HT1080 (cell line): Measurements from ENCODE around the gene PRM2. TPM values are rescaled to one million over a fixed set of nuclear protein-coding genes. Genes with fewer than 3 reads are reported as not detected.
"Not testable (repeated sequence)": the region's sequence is repeated elsewhere in the genome, so short reads cannot be mapped to it uniquely, and the experiment has no call there.

ENCODE experiments used
- DNase-seq: peaks from one replicate; pipeline ENCODE4 v3.0.0-alpha.2; 2015; ENCODE audit warnings: low read depth
- total RNA-seq: library from RNA; depleted of rRNA; stranded (reverse); fragments of >200 nt; shearing (Covaris generic); gene quantifications from 2 replicates; pipeline ENCODE4 v1.2.3, GENCODE V29; 2014

Gene PRM2
- total RNA-seq, 1 experiment from 2014 or later, result not detected

DNA sequence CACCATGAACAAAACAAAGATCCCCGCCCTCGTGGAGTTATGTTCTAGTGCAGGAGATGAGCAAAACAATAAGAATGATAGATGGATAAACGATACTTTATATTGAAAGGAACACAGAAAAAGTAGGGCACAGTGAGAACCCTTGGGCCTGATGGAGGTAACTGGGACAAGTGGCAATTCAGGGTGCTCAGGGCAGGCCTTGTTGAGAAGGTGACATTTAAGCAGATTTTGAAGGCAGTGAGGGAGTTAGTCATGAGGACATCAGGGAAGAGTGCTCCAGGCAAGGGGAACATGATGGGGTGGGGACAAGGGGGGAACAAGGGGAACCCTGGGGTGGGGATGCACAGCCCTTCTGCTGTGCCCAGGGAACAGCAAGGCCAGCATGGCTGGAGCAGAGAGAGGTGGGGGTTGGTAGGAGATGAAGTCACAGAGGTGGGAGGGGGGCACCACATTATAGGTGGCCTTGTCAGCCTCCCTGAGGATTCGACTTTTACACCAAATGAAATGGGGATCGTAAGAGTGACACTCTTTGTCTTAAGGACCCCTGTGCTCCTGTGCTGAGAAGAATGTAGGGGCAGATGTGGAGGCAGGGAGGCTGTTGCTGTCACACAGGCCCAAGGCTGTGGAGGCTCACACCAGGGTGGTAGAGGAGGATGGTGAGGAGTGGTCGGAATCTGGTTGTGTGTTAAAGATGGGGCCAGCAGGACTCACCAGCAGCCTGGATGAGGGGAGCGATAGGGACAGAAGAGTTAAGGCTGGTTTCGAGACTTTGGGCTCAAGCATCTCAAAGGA, 14.0 kb upstream of the PRM2 start:
- no peak for DNase-seq

DNA sequence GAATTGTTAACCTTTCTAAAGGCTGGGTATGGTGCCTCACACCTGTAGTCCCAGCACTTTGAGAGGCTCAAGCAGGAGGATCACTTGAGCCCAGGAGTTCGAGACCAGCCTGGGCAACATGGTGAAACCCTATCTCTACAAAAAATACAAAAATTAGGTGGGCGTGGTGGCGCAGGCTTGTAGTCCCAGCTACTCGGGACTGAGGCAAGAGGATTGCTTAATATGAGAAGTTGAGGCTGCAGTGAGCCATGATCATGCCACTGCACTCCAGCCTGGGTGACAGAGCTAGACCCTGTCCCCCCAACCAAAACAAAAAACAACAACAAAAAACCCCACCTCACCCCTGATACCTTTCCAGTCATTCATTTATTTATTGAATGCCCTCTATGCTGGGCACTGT, 13.4 kb upstream of the PRM2 start:
- not testable (repeated sequence) for DNase-seq

DNA sequence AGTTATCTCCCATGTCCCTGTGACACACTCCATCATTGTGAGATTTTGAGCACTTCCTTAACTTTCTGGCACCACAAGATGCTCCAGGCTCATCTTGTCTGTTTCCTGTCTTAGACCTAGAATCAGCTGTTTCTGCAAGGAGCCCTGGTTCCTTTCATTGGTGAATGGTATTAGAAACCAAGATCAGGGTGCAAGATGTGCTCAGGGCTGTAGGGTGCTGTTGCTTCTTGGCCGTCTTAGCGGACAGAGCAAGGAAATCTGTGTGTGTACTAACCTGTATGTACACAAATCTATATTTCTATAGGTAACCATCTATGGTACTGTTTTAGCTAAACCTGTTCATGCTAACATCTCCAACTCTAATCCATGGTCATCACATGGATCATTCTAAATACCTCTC, 12.9 kb upstream of the PRM2 start:
- DNase-seq, result no peak

DNA sequence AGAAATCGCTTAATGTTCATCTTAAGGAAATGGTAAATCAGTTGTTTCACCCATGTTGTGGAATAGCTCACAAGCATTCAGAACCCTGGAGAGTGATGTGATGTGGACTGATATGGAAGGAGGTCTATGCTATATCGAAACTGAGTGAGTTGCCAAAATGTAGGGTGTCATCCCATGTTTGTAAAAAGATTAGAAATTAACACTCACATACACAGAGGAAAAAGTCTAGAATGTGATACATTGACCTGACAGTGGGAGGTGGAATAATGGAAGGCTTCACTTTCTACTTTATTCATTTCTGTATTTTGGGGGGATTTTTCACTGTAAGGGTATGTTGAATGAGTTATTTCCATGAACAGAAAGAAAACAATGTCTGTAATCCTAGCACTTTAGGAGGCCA, 9.6 kb upstream of the PRM2 start:
- DNase-seq, result no peak

DNA sequence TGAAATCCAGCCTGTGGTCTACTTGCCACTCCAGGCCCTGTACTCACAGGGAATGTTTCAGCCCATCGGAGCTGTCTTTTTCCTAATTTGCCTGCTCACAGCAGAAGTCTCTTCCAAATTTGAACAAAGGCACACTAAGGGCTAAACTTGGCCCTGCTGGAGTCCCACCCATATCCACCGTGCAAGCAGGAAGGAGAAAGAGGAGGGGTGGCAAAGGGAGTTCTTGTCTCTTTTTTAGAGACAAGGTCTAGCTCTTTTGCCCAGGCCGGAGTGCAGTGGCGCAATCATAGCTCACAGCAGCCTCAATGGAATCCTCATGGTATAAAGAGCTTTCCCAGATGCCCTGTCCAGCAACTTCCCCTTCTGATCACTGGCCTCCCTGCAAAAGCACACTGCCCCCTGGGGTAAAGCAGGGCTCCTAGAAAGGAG, 7.6 kb upstream of the PRM2 start:
- DNase-seq, result no peak

DNA sequence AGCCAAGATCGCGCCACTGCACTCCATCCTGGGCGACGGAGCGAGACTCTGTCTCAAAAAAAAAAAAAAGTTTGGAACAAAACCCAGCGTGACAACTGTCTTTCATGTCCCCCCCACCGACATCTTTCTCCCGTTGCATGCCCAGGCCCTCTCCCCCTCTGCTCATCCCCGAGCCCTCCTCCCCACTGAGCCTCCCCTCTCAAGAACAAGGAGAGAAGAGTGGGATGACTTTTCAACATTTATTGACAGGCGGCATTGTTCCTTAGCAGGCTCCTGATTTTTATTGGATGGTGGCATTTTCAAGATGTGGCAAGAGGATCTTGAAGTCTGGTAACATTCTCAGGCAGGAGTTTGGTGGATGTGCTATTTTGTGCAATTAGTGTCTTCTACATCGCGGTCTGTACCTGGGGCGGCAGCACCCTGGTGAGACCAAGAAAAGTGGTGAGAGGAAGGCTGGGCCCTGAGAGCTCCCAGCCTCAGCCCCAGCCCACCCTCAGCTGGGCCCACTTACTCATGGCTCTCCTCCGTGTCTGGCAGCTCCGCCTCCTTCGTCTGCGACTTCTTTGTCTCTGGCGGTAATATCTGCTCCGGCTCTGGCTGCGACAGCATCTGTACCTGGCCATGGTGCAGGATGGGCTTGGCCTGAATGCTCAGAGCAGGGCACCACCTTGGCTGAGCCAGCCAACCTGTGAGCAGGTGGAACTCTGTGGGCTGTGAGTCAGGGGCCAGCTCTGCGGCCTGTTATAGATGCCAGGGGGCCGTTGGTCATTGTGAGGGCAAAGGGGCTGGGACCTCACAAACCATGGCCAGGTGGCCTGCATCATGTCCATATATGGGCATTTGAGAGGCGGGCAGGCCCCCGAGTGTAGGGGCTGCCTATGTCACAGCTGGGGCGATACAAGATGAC, 4.6 kb upstream of the PRM2 start, which contains the start of gene PRM1:
PRM1 (minus strand) TSS at position 715 of the 907 bp plus-strand sequence; CDS start at position 623, 92 bp downstream.
- no peak for DNase-seq

DNA sequence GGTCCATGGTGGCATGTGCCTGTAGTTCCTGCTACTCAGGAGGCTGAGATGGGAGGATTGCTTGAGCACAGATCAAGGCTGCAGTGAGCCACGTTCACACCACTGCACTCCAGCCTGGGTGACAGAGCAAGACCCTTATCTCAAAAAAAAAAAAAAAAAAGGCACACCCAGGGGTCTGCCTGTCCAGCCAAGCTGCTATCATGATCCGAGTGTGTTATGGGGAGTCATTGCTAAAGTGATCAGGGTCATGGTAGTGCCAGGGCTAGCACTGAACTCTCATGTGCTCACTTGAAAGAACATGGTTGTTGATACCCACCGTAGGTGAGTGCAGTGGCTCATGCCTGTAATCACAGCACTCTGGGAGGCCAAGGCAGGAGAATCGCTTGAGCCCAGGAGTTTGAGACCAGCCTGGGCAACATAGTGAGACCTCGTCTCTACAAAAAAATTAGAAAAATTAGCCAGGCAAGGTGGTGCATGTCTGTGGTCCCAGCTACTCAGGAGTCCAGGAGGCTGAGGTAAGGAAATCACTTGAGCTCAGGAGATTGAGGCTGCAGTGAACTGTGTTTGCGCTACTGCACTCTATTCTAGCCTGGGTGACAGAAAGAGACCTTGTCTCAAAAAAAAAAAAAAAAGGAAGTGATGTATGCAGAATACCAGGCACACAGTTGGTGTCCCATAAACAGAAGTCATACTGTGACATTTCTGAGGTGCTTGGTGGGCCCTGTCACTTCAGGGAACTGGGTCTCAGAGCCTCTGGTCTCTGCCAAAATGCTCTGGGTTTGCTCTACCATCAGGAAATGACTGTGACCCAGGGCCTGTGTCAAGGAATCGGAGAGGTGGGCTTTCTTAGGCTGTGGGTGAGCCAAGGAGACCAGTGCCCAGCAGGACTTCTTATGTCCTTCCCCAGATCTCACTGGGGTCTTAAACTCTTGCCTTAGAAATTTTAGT, 2.7 kb upstream of the PRM2 start:
- no peak for DNase-seq

DNA sequence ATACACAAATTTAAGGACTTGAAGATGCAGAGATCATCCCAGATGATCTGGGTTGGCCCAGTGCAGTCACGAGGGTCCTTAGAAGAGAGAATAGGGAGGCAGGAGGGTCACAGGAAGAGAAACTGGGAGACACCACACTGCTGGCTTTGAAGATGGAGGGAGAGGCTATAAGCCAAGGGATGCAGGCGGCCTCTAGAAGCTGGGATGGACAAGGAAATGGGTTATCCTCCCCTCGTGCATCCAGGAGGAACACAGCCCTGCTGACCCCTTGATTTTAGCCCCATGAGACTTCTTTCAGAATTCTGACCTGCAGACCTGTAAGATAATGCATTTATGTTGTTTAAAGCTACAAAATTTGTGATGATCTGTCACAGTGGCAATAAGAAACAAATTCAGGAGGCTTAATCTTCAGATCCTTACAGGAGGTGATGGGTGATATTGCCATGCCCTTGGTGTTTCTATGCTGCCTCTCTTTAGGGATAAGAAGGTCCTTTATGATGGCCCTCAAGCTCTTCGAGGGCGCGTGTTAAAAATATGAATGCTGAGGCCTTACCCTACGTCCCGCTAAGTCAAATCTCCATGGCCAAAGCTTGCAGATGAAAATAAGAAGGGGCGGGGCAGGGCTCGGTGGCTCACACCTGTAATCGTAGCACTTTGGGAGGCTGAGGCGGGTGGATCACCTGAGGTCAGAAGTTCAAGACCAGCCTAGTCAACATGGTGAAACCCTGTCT, 1.5 kb upstream of the PRM2 start:
- DNase-seq, result no peak

DNA sequence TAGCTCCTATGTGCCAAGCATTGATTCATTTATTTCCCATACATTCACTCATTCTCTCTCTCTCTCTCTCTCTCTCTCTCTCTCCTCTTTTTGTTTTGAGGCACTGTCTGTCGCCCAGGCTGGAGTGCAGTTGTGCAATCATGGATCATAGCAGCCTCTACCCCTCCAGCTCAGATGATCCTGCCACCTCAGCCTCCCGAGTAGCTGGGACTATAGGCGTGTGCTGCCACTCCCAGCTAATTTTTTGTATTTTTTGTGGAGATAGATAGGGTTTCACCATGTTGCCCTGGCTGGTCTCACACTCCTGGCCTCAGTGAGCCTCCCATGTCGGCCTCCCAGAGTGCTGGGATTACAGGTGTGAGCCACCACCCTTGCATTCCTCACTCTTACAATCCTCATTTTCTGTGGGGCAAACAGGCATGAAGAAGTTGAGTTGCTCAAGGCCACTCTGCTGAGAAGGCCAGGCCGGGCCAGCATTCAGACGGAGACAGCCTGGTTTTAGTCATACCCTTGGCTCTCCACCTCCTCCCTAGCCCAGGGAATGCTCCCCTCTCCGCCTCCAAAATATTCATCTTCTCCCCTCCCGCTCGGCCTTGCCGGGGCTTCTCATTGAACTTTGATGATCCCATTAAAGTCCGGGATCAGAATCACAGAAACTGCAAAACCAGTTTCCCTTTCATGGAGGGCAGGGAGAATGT, 765 bp upstream of the PRM2 start:
- no peak for DNase-seq

DNA sequence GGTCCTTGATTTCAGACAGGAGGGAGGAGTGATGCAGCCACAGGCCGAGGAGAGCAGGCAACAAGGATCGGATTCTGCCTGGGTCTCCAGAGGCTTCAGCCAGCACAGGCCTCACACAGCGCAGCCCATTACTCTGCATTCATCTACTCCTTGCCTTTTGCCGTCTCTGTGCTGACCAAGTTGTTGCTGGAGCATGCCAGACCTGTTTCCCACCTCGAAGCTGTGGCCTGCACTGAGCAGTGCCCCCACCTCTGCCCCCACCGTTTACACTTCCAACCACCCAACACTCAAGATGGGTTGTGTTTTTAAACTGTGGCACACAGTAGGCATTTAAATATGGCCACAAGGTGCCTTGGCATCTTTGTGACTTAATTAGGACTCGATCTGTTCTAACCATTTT, 1.3 kb downstream of the PRM2 start:
- no peak for DNase-seq

DNA sequence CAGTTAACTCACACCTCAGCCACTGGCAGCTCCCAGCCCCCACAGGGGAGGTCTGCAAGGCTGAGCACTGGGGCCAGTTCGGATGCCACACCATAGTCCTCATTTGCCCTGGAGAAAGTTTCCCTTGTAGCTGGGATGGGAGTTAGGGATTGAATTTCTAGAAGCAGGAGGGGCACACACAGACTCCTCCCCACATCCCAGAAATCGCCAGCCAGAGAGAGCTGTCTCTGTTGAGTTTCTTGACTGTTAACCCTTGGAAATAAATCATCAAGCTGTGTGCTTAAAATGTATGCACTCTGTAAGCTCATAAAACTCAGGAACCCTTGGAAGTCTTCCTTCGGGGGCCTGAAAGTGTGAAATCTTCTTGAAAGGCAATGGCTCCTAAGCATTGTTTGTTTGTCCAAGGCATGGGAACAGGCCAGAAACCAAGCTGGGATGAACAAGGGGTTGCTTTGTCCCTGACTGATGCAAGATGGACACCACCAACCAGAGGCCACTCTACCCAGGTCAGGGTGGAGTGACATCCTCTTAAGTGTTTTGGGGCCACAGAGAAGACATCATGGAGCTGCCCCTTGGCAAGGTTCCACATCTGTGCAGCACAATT, 2.5 kb downstream of the PRM2 start:
- peak; percentile 44 for DNase-seq

DNA sequence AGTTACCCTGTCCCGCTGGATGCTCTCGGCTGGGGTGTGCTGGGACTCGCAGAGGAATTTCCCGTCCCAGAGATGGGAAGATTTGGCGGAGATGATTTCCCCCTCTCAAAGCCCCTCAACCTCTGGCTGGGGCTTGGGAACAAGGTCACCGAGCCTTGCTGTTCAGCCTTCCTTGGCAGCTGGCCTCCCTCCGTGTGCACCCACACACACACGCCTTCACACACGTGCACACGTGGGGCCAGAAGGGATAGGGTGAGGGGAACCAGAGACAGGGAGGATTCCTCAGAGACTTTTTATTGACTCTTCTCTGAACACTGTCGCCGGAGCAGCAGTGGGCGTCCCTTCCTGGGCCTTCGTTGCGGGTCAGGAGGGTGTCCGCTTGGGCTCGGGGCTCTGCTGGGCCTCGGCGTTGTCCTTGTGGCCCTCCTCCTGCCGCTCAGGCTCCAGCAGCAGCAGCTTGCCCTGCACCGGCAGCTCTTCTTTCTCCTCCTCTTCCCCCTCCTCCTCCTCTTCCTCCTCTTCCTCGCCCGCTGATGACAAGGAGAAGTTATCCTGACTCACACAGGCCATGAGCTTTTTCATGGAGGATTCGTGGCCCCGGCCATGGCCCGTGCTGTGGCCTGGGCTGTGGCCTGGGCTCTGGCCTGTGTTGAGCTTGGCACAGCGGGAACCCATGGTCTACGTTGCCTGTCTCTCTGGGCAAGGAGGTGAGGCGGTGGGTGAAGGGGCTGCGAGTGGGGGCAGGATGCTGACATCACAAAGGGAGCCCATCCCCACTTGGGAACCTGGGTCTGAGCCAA, 3.2 kb downstream of the PRM2 start, which contains the start of gene PRM3:
PRM3 (minus strand) TSS at position 709 of the 800 bp plus-strand sequence; CDS start at position 675, 34 bp downstream.
- DNase-seq, result peak; percentile 56

DNA sequence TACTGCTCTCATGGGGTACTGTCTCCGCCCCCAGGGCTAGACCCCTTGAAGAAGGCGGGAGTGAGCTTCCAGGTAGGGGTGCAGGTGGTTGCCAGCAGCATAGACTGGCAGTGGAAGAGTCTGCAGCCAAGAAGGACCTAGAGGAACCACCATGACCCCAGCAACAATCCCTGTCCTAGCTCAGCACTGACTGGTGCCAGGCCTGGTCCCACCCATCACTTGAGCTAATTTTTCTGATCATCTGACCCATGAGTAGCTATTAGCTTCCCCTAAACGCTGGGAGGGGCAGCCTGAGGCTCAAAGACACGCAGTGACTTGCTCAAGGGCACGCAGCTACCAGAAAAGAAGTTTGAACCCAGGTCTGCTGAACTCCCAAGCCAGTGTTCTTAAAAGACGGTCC, 3.8 kb downstream of the PRM2 start:
- DNase-seq, result no peak

DNA sequence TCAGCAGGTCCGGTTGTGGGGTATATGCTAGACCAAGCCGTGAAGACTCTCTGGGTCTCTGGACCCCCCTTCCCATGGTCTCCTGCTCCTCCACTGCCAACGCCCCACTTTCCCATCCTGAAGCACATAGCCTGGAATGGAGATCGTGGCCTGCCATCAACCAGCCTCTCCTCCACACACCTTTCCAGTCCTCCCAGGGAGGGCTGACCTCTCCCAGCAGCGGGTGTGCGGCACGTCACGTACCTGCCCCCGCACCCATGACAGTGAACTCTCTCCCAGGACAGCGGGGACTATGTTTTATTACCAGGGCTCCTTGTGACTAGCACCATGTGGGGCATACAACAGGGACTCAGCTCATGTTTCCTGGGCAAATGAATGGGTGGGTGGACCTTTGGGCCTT, 4.7 kb downstream of the PRM2 start:
- DNase-seq, result no peak

DNA sequence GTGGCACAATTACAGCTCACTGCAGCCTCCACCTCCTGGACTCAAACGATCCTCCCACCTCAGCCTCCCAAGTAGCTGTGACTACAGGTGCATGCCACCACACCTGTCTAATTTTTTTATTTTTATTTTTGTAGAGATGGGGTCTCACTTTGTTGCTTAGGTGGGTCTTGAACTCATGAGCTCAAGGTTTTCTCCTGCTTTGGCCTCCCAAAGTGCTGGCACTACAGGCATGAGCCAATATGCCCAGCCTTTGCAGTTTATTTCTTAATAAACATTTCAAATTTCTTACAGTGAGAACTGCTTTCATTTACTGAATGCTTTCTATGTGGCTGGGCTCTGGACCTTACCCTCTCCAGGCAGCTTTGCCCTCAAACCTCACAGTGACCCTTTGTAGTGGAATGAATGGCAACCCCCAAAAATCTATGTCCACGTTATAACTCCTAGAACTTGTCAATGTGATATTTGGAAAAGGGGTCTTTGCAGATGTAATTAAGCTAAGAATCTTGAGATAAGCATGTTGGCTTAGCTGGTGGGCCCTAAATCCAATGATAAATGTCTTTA, 5.6 kb downstream of the PRM2 start:
- DNase-seq, result no peak

DNA sequence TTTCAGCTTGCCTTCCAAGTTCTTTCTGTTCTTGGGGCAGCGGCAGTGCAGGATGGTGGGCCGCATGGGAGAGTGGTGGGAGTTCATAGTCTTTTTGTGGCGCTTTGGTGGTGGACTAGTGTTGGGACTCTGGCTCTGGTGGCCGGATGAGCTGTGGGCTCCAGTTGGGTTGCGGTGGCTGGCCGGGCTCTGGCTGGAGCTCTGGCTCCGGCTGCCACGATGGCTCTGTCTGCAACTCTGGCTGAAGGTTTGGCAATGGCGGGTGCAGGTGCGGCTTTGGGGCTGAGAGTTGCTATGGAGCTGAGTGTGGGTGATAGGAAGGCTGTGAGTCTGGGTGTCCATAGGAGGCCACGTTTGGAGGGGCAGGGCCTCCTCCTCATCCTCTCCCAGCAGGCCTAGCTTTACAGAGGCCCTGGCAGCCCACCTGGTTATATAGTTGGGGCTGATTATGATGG, 7.3 kb downstream of the PRM2 start, which contains the start of gene TNP2:
TNP2 (minus strand) TSS at position 405 of the 455 bp plus-strand sequence; CDS start at position 342, 63 bp downstream.
- no peak for DNase-seq

DNA sequence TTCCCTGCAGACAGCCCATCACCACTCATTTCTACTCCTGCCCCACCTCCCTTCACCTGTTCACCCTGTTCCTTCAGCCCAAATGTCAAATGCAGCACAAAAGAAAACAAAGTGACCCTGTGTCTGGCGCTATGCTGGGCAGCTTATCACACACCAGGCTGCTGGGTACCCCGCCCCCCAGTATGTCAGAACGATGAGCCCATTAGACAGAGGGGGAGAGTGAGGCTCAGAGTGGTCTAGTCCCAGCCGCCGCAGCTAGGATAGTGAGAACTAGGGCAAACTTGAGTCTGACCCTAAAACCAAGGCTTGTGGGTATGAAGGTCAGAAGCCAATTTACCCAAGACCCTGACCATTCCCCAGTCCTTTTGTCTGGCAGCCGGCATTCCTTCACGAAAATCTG, 11.2 kb downstream of the PRM2 start:
- DNase-seq, result no peak
